ENCODE measurements around the gene WDR7.

DNA sequence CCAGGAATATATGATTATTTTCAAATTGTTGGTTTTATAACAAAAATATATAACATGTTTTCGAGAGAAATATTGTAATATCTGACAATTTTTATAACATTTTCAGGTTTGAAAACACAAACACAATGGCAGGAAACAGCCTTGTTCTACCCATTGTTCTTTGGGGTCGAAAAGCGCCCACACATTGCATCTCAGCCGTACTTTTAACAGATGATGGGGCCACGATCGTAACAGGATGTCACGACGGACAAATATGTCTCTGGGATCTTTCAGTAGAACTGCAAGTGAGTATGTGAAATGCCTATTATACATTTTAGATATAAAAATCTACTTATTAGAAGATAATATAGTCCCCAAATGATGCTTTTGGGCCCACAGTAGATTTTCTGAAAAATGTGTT is 21.2 kb downstream of the WDR7 start:
- TF ChIP-seq, protein P1, sequence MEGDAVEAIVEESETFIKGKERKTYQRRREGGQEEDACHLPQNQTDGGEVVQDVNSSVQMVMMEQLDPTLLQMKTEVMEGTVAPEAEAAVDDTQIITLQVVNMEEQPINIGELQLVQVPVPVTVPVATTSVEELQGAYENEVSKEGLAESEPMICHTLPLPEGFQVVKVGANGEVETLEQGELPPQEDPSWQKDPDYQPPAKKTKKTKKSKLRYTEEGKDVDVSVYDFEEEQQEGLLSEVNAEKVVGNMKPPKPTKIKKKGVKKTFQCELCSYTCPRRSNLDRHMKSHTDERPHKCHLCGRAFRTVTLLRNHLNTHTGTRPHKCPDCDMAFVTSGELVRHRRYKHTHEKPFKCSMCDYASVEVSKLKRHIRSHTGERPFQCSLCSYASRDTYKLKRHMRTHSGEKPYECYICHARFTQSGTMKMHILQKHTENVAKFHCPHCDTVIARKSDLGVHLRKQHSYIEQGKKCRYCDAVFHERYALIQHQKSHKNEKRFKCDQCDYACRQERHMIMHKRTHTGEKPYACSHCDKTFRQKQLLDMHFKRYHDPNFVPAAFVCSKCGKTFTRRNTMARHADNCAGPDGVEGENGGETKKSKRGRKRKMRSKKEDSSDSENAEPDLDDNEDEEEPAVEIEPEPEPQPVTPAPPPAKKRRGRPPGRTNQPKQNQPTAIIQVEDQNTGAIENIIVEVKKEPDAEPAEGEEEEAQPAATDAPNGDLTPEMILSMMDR (IDR thresholded peaks at IDR 0.05; ENCODE audit: low read depth, low read length) = no peak
- TF ChIP-seq EZH2phosphoT487 (IDR thresholded peaks at IDR 0.05; ENCODE audit: low read depth) = no peak

Data from OCI-LY3 (cell line).